HG03442 (cell line): ENCODE measurements around the gene BCAP29.
"Not testable (repeated sequence)": the region's sequence is repeated elsewhere in the genome, so short reads cannot be mapped to it uniquely, and the experiment has no call there.

ENCODE experiments used
- ATAC-seq: cut with Tn5 transposase; IDR thresholded peaks from one replicate; pipeline ENCODE4 v1.9.1; 2021; ENCODE audit warnings: mild to moderate bottlenecking, moderate library complexity; ENCODE audit not compliant: unreplicated experiment

Gene BCAP29

DNA sequence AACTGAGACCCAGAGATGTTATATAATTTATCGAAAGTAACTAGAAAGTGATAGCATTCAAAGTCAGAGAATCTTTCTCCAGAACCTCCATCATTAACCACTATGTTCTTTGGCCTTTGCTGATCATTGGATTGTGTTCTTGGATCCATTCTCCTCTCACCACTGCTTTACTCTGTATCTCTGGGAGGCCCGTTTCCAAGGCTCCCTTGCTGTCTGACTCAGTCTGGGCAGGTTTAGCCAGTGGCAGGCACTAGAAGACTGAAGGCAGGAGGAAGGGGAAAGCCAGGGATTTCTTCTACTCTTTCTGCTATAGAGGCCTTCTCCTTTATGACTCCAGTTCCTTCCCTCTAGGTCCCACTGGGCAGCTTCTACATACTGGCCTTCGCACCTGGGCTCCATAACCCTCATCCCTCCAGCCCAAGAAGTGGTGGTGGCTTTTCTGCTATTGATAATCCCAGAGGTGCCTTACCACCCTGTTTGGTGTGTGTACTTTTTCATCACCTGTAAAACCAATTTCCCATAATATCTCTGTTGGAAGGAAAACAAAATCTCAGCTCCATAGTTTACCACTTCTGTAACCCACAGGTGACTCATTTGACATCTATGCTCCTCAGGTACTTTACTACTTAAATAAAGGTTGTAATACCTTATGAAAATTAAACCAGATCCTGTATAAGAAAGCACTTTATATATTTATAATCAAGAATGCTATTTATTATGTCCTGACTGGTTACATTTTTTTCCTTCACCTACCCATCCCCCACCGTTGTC is 36.0 kb downstream of the BCAP29 start:
- no peak for ATAC-seq

DNA sequence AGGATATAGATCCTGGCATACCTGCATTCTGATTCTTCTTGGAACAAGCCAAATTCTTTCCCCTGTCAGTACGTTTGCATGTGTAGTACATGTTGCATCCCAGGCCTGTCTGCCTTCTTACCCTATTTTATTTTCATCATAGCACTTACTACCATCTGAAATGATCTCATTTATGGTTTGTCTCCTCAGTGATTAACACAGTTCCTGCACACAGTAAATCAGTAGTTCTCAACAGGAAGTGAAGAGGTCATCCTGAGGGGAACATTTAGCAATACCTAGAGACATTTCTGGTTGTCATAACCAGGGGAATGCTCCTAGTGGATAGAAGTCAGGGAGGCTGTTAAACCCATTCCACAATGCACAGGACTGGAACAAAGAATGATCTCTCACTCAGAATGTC is 42.4 kb downstream of the BCAP29 start:
- ATAC-seq, result no peak

DNA sequence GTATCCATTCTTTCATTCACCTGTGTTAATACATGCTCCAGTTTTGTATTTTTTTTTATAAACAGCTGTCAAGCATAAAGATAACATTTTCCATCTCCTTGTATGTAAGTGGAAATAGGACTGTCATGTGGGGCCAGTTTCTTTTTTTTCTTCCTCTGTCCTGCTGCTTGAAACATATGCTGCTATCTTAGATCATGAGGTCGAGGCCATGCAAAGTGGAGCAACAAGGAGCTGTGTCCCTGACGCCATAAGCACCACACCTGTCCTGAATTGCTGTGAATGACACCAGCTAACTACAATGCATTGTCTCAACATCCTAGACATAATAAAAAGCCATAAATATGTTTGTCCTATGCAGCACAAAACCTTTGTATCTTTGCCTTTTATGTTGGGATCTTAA is 42.8 kb downstream of the BCAP29 start:
- ATAC-seq, result no peak

DNA sequence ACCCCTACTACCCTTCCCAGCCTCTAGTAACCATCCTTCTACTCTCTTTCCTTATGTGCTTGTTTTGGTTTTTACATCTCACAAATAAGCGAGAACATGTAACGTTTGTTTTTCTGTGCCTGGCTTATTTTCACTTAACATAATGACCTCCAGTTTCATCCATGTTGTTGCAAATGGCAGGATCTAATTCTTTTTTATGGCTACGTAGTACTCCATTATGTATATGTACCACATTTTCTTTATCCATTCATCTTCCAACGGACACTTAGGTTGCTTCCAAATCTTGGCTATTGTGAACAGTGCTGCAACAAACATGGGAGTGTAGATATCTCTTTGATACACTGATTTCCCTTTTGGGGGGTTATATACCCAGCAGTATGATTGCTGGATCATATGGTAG is 47.0 kb downstream of the BCAP29 start:
- no peak for ATAC-seq

DNA sequence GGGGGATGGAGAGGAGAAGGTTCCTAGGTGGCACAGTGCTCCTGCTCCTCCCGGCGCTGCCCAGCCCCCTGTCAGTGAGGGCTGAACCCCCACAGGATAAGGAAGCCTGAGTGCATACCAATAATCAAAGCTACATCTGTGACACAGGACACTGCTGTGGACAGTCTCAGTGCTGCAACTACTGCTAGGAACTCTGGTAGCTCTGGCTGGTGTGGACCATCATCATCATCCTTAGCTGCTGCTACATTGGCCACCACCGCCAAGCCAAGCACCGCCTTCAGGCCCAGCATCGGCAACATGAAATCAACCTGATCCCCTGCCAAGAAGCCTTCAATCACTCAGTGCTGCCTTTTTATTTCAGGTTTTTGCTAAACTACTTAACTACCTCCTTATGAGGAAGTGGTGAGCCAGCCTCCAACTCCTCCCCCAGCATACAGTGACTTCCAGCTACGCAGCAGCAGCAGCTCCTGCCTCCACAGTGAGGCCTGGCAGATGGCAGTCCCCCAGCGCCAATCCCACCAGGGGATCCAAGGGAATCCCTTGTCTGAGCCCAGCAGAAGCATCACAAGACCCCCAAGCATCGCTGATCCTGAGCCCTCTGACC is 48.5 kb downstream of the BCAP29 start:
- ATAC-seq, result no peak

DNA sequence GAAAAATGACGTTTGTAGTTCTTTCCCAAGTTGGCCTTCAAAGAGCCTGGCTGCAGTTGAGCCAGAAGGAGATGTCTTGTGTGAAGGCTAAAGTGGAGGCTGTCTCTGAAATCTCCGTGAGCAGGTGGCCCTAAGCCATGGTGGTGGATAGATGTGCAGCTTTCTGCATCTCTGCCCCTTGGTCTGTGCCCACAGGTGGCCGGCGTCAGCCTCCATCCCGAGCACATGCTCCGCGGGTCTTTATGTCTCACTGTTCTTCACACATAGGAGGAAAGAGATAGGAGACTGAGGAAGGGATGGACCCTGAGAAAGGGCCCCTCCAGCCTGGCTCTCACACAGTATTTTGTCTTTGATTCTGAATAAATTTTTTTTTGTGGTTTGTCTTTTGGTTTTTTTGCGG is 50.3 kb downstream of the BCAP29 start:
- no peak for ATAC-seq

DNA sequence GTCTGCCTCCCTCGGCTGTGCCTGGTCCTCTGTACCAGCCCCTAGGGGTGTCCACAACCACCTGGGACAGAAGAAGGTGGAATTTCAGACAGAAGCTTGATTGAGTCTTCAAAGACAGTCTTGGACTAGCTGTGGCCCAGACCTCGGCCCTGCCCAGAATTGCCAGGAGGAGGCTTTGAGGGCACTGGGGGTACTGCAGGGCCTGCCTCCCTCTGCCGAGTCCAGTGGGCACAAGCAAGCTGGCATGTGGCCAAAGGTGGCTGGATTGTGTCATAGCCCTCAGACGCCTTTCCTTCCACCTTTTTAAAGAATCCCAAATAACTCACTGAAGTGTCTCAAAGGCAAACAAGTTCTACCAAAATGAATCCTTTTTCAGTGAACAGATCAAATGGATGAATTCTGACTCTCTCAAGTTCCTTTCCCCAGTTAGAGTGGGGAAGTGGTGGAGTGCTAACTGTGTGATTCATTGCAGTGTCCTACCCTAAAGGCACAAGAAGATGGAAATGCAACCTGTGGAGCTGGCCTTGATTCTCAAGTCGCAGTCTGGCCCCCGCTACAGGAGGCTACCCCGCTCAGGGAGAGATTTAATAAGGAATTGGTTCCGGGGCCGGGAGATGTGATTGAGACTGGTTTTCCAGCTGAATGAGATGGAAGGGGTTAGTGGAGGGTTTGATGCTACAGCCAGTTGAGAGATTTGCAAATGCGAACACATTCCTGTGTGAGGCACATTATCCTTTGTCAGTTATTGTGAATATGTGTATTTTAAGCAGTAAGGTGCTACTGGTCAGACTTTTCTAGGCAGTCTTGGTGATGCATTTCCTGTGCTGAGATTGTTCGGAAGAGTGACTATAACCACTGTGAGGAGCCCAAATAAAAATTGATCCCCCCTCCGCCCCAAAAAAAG is 51.8 kb downstream of the BCAP29 start:
- no peak for ATAC-seq

DNA sequence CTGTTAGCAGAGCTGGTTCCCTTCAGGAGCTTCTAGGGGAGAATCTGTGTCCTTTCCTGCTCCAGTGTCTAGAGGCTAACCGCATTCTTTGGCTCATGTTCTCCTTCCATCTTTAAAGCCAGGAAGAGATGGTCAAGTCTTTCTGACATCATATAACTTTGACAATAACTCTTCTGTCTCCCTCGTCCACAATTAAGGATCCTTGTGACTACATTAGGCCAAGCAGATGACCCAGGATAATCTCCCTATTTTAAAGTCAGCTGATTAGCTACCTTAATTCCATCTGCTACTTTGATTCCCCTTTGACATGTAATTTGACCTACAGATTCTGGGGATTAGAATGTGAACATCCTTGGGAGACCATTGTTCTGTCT is 52.4 kb downstream of the BCAP29 start:
- no peak for ATAC-seq

DNA sequence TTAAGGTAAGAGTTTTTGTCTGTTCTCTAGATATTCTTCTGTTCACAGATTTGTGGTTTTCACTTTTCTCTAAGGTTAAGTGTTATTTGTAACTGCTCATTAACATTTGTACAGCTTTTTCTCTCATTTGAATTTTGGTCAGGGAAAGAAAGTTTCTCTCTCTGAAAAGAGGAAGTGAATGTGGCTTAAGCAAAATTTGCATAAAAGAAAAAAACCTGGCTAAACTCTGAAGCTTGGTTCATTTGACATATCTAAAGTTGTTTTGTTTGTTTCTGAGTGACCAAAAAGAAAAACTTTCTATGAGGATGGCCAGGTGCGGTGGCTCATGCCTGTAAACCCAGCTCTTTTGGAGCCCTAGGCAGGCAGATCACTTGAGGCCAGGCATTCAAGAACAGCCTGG is 58.5 kb downstream of the BCAP29 start:
- peak; percentile 92 for ATAC-seq

DNA sequence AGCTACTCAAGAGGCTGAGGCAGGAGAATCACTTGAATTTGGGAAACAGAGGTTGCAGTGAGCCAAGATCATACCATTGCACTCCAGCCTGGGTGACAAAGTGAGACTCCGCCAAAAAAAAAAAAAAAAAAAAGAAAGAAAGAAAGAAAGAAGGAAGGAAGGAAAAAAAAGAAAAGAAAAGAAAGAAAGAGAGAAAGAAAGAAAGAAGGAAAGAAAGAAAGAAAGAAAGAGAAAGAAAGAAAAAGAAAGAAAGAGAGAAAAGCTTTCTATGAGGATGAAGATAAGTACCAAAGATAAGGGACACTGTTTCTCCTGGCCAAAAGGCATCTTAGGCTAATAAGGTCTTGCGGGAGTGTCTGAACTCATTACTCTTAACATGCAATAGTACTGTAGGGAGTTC is 59.0 kb downstream of the BCAP29 start:
- ATAC-seq, result not testable (repeated sequence)

DNA sequence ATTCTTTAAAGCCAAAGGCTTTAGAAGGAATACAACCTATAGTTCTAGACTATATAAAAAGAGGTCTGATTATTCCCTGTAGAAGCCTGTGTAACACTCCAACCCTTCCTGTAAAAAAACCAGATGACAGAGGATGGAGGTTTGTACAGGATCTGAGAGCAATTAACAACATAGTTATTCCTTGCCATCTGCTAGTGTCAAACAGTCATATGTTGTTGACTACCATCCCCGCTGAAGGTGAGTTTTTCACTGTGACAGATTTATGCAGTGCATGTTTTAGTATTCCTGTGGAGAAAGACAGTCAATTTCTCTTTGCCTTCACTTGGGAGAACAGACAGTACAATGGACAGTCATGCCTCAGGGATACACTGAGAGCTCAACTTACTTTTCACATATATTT is 61.6 kb downstream of the BCAP29 start:
- no peak for ATAC-seq

DNA sequence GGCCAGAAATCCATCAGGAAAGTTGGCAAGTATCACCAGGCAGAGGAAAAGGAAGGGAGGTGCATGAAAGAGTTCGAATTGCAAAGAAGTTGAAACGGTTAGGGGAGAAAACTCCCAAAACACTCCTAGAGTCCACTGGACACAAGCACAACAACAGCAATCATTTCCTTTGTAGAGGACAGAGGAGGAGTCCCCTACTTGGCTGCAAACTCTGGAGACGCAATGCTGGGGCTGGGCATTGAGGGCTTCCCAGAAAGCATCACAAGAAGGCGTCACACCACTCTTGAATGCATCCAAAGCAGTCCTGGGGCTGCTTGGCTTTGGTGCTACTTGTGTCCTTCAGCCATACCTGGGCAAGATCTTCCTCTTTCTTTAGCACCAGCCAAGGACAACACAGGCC is 62.5 kb downstream of the BCAP29 start:
- ATAC-seq, result no peak

DNA sequence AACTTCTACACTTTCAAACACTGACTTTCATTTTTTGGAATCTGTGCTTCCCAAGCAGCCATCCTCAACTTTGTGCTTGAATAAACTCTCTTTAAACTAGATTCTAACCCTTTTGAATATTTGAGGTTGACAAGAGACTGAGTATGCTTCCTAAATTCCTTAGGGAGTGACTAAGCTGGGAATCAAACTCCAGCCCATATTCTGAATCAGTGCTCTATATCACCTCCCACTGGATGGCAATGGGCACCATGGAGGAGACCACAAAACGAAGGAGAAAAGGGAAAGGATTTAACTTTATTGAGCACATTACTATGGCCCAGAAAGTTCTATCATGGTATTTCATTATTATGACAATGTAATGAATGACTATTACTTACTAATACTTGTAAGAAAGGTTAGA is 63.4 kb downstream of the BCAP29 start:
- ATAC-seq, result no peak

DNA sequence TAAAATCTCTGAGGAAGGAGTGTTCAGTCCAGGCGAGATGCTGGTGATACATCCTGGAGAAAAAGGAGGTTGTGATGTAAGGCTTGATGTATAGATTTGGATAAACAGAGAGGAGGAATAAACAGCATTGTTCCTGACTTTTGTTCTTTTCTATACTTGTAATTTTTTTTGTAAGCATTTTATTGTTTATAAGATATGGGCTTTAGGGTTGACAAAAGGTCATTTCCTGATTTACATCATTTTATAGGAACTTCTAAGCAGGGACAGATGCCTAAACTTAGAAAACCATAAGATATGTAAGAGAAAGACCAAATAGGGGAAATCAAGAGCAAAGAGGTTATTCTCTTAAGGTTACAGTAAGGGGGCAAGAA is 63.9 kb downstream of the BCAP29 start:
- no peak for ATAC-seq

DNA sequence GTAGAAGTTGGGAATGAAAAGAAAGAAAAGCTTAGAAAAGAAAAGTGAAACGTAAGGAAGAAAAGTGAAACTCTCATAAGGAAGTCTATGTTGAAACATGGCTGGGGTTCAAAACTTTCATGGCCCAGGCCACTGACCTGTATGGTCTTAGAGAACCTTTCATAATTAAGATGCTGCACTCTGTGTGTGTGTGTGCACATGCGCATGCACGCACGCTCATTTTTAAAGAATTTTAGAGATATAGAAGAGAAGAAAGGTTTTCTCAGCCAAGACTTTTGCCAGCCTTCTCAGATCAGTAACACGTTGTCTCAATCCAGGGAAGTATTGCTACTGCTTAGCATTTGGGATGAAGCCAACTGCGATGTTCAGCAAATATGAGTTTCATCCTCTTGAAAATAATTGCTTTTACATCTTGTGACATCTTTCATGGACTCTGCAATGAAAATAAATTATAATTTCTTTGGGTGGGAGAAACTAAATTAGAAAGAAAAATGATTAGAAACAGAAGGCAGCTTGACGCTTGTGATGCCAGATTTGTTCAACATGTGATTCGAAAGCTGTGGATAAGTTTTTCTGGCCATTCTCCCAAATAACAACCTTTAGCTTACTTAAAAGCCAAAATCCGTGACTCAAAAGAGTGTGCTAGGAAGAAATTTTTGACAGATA is 64.4 kb downstream of the BCAP29 start:
- ATAC-seq, result no peak

DNA sequence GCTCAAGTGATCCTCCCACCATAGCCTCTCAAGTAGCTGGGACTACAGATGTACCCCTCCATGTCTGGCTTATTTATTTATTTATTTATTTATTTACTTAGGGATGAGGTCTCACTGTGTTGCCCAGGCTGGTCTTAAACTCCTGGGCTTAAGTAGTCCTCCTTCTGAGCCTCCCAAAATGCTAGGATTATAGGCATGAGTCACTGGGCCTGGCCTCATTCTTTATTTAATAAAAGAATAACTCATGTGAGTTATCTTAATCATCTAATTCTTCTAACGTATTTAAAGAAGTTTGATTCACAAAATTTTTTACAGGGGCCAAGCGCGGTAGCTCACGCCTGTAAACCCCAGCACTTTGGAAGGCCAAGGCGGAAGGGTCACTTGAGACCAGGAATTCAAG is 72.6 kb downstream of the BCAP29 start:
- no peak for ATAC-seq

DNA sequence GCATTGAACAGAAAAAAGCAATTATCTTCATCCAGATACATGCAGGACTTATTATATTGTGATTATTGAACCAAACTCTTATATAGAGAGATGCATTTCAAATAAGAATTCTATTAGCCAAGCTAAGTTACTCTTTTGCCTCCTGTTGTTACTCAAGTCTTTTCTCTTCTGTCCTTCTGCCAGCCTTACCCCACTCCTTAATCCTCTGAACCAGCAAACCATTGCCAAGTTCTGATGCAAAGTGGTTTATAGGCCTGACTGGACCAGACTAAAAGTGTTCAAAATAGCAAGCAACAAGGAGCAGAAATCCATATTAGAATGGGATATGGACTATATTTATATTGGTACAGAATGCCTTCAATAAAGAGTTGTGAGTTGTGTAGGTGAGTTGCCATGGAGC is 78.4 kb downstream of the BCAP29 start:
- no peak for ATAC-seq

DNA sequence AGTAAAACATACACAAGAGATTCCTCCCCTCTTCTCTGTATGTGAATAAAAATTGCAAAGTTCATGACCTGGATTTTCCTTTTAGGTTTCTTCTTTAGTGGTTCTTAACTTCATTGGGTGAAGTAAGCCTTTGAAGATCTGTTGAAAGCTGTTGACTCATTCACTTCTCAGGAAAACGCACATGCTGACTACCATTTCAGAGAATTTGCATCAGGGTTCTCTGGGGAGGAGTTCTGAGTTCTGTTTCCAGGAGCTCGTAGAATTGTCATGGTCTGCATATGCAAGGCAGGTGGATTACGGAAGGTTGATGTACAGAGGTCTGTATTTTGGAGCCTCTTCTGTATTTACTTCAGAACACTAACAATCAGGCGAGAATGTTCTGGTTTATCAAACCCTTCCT is 79.6 kb downstream of the BCAP29 start:
- ATAC-seq, result no peak

DNA sequence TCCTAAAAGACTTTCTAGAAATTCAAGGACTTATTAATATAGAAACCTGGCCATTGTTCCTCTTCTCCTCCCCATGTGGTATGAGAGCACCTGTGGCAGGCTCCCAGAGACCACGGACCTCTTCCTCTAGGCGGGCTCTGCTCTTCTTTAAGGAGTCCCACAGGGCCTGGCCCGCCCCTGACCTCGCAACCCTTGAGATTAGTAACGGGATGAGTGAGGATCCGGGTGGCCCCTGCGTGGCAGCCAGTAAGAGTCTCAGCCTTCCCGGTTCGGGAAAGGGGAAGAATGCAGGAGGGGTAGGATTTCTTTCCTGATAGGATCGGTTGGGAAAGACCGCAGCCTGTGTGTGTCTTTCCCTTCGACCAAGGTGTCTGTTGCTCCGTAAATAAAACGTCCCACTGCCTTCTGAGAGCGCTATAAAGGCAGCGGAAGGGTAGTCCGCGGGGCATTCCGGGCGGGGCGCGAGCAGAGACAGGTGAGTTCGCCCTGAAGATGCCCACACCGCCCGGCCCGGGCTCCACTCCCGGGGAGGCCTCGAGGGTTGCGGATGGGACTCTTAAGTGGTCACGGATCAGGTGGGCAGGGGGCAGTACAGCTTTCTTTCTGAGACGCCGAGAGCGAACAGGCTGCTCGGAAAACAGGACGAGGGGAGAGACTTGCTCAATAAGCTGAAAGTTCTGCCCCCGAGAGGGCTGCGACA is 80.5 kb downstream of the BCAP29 start, which contains the start of gene SLC26A4:
TSS of gene SLC26A4 (plus strand) at position 448 of the 700 bp plus-strand sequence. CDS start 814 bp downstream, outside the sequence.
- peak; percentile 58 for ATAC-seq

DNA sequence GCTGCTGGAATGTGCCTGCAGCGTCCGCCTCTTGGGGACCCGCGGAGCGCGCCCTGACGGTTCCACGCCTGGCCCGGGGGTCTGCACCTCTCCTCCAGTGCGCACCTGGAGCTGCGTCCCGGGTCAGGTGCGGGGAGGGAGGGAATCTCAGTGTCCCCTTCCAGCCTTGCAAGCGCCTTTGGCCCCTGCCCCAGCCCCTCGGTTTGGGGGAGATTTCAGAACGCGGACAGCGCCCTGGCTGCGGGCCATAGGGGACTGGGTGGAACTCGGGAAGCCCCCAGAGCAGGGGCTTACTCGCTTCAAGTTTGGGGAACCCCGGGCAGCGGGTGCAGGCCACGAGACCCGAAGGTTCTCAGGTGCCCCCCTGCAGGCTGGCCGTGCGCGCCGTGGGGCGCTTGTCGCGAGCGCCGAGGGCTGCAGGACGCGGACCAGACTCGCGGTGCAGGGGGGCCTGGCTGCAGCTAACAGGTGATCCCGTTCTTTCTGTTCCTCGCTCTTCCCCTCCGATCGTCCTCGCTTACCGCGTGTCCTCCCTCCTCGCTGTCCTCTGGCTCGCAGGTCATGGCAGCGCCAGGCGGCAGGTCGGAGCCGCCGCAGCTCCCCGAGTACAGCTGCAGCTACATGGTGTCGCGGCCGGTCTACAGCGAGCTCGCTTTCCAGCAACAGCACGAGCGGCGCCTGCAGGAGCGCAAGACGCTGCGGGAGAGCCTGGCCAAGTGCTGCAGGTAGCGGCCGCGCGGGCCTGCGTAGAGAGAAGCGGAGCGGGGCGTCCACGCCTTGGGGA is 81.2 kb downstream of the BCAP29 start:
- peak; percentile 39 for ATAC-seq
